Smooth muscle cell (in vitro differentiated cells): ENCODE results near the gene PRKCB. TPM values are rescaled to one million over a fixed set of nuclear protein-coding genes. Genes with fewer than 3 reads are reported as not detected.

Experiments
- DNase-seq: peaks from one replicate; lab custom pipeline; 2025; ENCODE audit not compliant: unreplicated experiment; lab: John Stamatoyannopoulos, UW
- H2AFZ ChIP-seq: fragments of 200-600 bp; sonication (generic); 2 replicates; pipeline ENCODE4 v1.6.0; 2016; ENCODE audit warnings: antibody characterized with exemption, low read depth, mild to moderate bottlenecking
- H3F3A ChIP-seq: fragments of 200-600 bp; sonication (generic); 2 replicates; pipeline ENCODE4 v1.6.0; 2017; ENCODE audit warnings: antibody characterized with exemption, low read depth
- H3K27ac ChIP-seq: fragments of 200-600 bp; sonication (generic); 2 replicates; pipeline ENCODE4 v1.5.1; 2016; ENCODE audit warnings: low read depth, mild to moderate bottlenecking
- H3K27me3 ChIP-seq: fragments of 200-600 bp; sonication (generic); 2 replicates; pipeline ENCODE4 v1.6.1; 2016; ENCODE audit warnings: low read depth, mild to moderate bottlenecking
- H3K36me3 ChIP-seq: fragments of 200-600 bp; sonication (generic); 2 replicates; pipeline ENCODE4 v1.5.1; 2016; ENCODE audit warnings: low read depth
- H3K4me1 ChIP-seq: fragments of 200-600 bp; sonication (generic); 2 replicates; pipeline ENCODE4 v1.5.1; 2016; ENCODE audit warnings: low read depth
- H3K4me2 ChIP-seq: fragments of 200-600 bp; sonication (generic); 2 replicates; pipeline ENCODE4 v1.6.0; 2016; ENCODE audit warnings: mild to moderate bottlenecking
- H3K4me3 ChIP-seq: fragments of 200-600 bp; sonication (generic); 2 replicates; pipeline ENCODE4 v1.5.1; 2016; ENCODE audit warnings: mild to moderate bottlenecking
- H3K79me2 ChIP-seq: fragments of 200-600 bp; sonication (generic); 2 replicates; pipeline ENCODE4 v1.6.0; 2016; ENCODE audit warnings: low read depth, mild to moderate bottlenecking
- H3K9ac ChIP-seq: fragments of 200-600 bp; sonication (generic); 2 replicates; pipeline ENCODE4 v1.6.0; 2016; ENCODE audit warnings: low read depth
- H3K9me3 ChIP-seq: fragments of 200-600 bp; sonication (generic); replicated peaks from 2 replicates; pipeline ENCODE4 v1.5.1; 2016; ENCODE audit warnings: low read depth
- H4K20me1 ChIP-seq: fragments of 200-600 bp; sonication (generic); 2 replicates; pipeline ENCODE4 v1.6.0; 2016; ENCODE audit warnings: low read depth
- CTCF ChIP-seq: fragments of 200-600 bp; sonication (generic); IDR thresholded peaks from 2 replicates; pipeline ENCODE4 v1.5.1; 2017; ENCODE audit warnings: borderline replicate concordance, mild to moderate bottlenecking, antibody characterized with exemption; ENCODE audit not compliant: insufficient read depth, poor library complexity, severe bottlenecking
- WGBS: methylation state at CpG from one replicate; pipeline ENCODE4 v1.1.7; 2016; ENCODE audit warnings: low lambda C conversion rate; 5-methylcytosine and 5-hydroxymethylcytosine counted together
- polyA plus RNA-seq: library from polyadenylated mRNA; unstranded; fragments of >200 nt; fragmentation: Nextera tagmentation; extraction: Ambion mirVana; gene quantifications from 2 replicates; pipeline ENCODE4 v1.2.1, GENCODE V29; 2016
- total RNA-seq: library from RNA; depleted of rRNA; stranded (reverse); fragments of >200 nt; gene quantifications from 2 replicates; pipeline ENCODE4 v1.2.3, GENCODE V29; 2014

Gene PRKCB
- total and polyA plus RNA-seq, 2 experiments from 2014 or later, result 0.36 TPM; not detected in 1

GRCh38 chr16:23940111-23940510 lies 104.3 kb downstream of the PRKCB start:
- no peaks in the 10 kb centered on the region for H4K20me1 ChIP-seq
- H3K27ac ChIP-seq, result no peak overlapping the region
- H3K4me1 ChIP-seq, result peaks cover 9% of the 10 kb centered on the region
- H3K9ac ChIP-seq, result no peak overlapping the region
- no peaks in the 10 kb centered on the region for H3K79me2 ChIP-seq
- no peak overlapping the region for H3K4me2 ChIP-seq
- no peak for DNase-seq
- H3K9me3 ChIP-seq, result no peaks in the 10 kb centered on the region
- H2AFZ ChIP-seq, result no peak overlapping the region
- no peak for TF ChIP-seq CTCF
- peaks cover 34% of the 10 kb centered on the region for H3K27me3 ChIP-seq
- H3F3A ChIP-seq, result no peaks in the 10 kb centered on the region
- no peaks in the 10 kb centered on the region for H3K36me3 ChIP-seq
- no peak overlapping the region for H3K4me3 ChIP-seq

GRCh38 chr16:23941025-23941424 lies 105.2 kb downstream of the PRKCB start:
- DNase-seq, result no peak
- no peak overlapping the region for H3K9ac ChIP-seq
- H3K27ac ChIP-seq, result no peak overlapping the region
- H2AFZ ChIP-seq, result no peak overlapping the region
- no peak for TF ChIP-seq CTCF
- H3K36me3 ChIP-seq, result no peaks in the 10 kb centered on the region
- no peak overlapping the region for H3K4me3 ChIP-seq
- WGBS, result 100% methylated on average over 1 of the region's 1 CpG
- H3K27me3 ChIP-seq, result peaks cover 31% of the 10 kb centered on the region
- H3K79me2 ChIP-seq, result no peaks in the 10 kb centered on the region
- H3K4me2 ChIP-seq, result no peak overlapping the region
- no peaks in the 10 kb centered on the region for H4K20me1 ChIP-seq
- no peaks in the 10 kb centered on the region for H3K9me3 ChIP-seq
- H3F3A ChIP-seq, result no peaks in the 10 kb centered on the region
- H3K4me1 ChIP-seq, result peaks cover 9% of the 10 kb centered on the region

- Histone ChIP-seq H3K4me2 (no peak overlapping the region), H3K27me3 (peaks cover 30% of the 10 kb centered on the region), H3K79me2 (no peaks in the 10 kb centered on the region), H3K9ac (no peak overlapping the region), H3K4me1 (peaks cover 9% of the 10 kb centered on the region), H3K9me3 (no peaks in the 10 kb centered on the region), H4K20me1 (no peaks in the 10 kb centered on the region), H3K27ac (no peak overlapping the region), H2AFZ (no peak overlapping the region), H3K4me3 (no peak overlapping the region), H3K36me3 (no peaks in the 10 kb centered on the region), H3F3A (no peaks in the 10 kb centered on the region)
- WGBS, result 84% methylated on average over 5 of the region's 5 CpGs
- no peak for DNase-seq
- TF ChIP-seq CTCF, result no peak
Observed at GRCh38 chr16:23941963-23942564, 106.3 kb downstream of the PRKCB start.

GRCh38 chr16:23943604-23944003 lies 107.8 kb downstream of the PRKCB start:
- TF ChIP-seq CTCF, result no peak
- Histone ChIP-seq H3K27me3 (peaks cover 20% of the 10 kb centered on the region), H2AFZ (no peak overlapping the region), H3K4me2 (no peak overlapping the region), H3K9ac (no peak overlapping the region), H3K4me1 (peaks cover 9% of the 10 kb centered on the region), H3F3A (no peaks in the 10 kb centered on the region), H3K4me3 (no peak overlapping the region), H3K36me3 (no peaks in the 10 kb centered on the region), H3K9me3 (no peaks in the 10 kb centered on the region), H4K20me1 (no peaks in the 10 kb centered on the region), H3K79me2 (no peaks in the 10 kb centered on the region), H3K27ac (no peak overlapping the region)
- no peak for DNase-seq
- WGBS, result 88% methylated on average over 6 of the region's 6 CpGs
